AG08395 (cell line): ENCODE results near the gene OXSM.

Experiments
- DNase-seq: peaks from one replicate; pipeline ENCODE4 v3.0.0; 2012; ENCODE audit warnings: mixed read lengths, low spot score

Gene OXSM

GRCh38 chr3:25789596-25790556, at the start of gene OXSM:
Gene OXSM, plus strand, starts transcription at chr3:25790090. Its CDS starts 931 bp downstream, at chr3:25791021.
- peak; percentile 94 for DNase-seq

- no peak for DNase-seq
These were observed 45.4 kb upstream of the OXSM start for GRCh38 chr3:25744470-25744869.

- no peak for DNase-seq
These were observed 42.9 kb upstream of the OXSM start for GRCh38 chr3:25747033-25747432.

GRCh38 chr3:25748189-25748588, 41.7 kb upstream of the OXSM start:
- DNase-seq: no peak

GRCh38 chr3:25749031-25749581, 40.8 kb upstream of the OXSM start:
- no peak for DNase-seq

- no peak for DNase-seq
These were observed 38.8 kb upstream of the OXSM start for GRCh38 chr3:25751048-25751447.

- DNase-seq: no peak
These were observed 38.2 kb upstream of the OXSM start for GRCh38 chr3:25751725-25752124.

- DNase-seq: no peak
These were observed 21.0 kb upstream of the OXSM start for GRCh38 chr3:25768851-25769250.

GRCh38 chr3:25775936-25776335, 14.0 kb upstream of the OXSM start:
- no peak for DNase-seq

GRCh38 chr3:25780618-25781017, 9.3 kb upstream of the OXSM start:
- DNase-seq: no peak

GRCh38 chr3:25781145-25781757, 8.6 kb upstream of the OXSM start:
- no peak for DNase-seq

GRCh38 chr3:25781758-25782594, 7.9 kb upstream of the OXSM start:
- no peak for DNase-seq

- no peak for DNase-seq
These were observed 7.3 kb upstream of the OXSM start for GRCh38 chr3:25782636-25782937.

- peak; percentile 92 for DNase-seq
These were observed 6.8 kb upstream of the OXSM start, which contains the start of gene NGLY1 for GRCh38 chr3:25782938-25783660. Gene NGLY1, minus strand, starts transcription at chr3:25783443. Its CDS starts 53 bp downstream, at chr3:25783390.

- peak; percentile 22 for DNase-seq
These were observed 6.0 kb upstream of the OXSM start for GRCh38 chr3:25783661-25784512.

GRCh38 chr3:25784971-25785370, 4.9 kb upstream of the OXSM start:
- no peak for DNase-seq

- no peak for DNase-seq
These were observed 4.1 kb upstream of the OXSM start for GRCh38 chr3:25785826-25786225.

- DNase-seq: no peak
These were observed 2.2 kb upstream of the OXSM start for GRCh38 chr3:25787689-25788088.

- no peak for DNase-seq
These were observed 688 bp upstream of the OXSM start for GRCh38 chr3:25789209-25789595.

- no peak for DNase-seq
These were observed 11.9 kb downstream of the OXSM start for GRCh38 chr3:25801786-25802185.

GRCh38 chr3:25803833-25804232, 13.9 kb downstream of the OXSM start:
- DNase-seq: no peak
